ENCODE results near the gene ANTXR1. TPM values are rescaled to one million over a fixed set of nuclear protein-coding genes. Genes with fewer than 3 reads are reported as not detected.

The ANTXR1 gene
- total RNA-seq, 1 donor from 2014 or later: 54.3 TPM

- ATAC-seq (no peak), DNase-seq (no peak)
- intact Hi-C loops (cut with DNase I): no loop called here
- peaks cover 20% of the 10 kb centered on the region for H3K4me1 ChIP-seq
- H3K36me3 ChIP-seq: no peaks in the 10 kb centered on the region
- H3K4me3 ChIP-seq: no peak overlapping the region
- no peaks in the 10 kb centered on the region for H3K27me3 ChIP-seq (ENCODE audit: low read depth)
- no peaks in the 10 kb centered on the region for H3K9me3 ChIP-seq
- H3K27ac ChIP-seq: no peak overlapping the region
- TF ChIP-seq, protein P1, sequence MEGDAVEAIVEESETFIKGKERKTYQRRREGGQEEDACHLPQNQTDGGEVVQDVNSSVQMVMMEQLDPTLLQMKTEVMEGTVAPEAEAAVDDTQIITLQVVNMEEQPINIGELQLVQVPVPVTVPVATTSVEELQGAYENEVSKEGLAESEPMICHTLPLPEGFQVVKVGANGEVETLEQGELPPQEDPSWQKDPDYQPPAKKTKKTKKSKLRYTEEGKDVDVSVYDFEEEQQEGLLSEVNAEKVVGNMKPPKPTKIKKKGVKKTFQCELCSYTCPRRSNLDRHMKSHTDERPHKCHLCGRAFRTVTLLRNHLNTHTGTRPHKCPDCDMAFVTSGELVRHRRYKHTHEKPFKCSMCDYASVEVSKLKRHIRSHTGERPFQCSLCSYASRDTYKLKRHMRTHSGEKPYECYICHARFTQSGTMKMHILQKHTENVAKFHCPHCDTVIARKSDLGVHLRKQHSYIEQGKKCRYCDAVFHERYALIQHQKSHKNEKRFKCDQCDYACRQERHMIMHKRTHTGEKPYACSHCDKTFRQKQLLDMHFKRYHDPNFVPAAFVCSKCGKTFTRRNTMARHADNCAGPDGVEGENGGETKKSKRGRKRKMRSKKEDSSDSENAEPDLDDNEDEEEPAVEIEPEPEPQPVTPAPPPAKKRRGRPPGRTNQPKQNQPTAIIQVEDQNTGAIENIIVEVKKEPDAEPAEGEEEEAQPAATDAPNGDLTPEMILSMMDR (IDR thresholded peaks at IDR 0.05): no peak
Measured at GRCh38 chr2:69057660-69058059, 44.7 kb downstream of the ANTXR1 start.

GRCh38 chr2:69059731-69060290, 46.8 kb downstream of the ANTXR1 start:
- TF ChIP-seq, protein P1 (IDR thresholded peaks at IDR 0.05): no peak
- peaks cover 20% of the 10 kb centered on the region for H3K4me1 ChIP-seq
- H3K36me3 ChIP-seq: no peaks in the 10 kb centered on the region
- H3K4me3 ChIP-seq: no peak overlapping the region
- no peak overlapping the region for H3K27ac ChIP-seq
- no peaks in the 10 kb centered on the region for H3K27me3 ChIP-seq (ENCODE audit: low read depth)
- ATAC-seq (no peak), DNase-seq (no peak)
- intact Hi-C loops (cut with DNase I): no loop called here
- H3K9me3 ChIP-seq: no peaks in the 10 kb centered on the region

DNA sequence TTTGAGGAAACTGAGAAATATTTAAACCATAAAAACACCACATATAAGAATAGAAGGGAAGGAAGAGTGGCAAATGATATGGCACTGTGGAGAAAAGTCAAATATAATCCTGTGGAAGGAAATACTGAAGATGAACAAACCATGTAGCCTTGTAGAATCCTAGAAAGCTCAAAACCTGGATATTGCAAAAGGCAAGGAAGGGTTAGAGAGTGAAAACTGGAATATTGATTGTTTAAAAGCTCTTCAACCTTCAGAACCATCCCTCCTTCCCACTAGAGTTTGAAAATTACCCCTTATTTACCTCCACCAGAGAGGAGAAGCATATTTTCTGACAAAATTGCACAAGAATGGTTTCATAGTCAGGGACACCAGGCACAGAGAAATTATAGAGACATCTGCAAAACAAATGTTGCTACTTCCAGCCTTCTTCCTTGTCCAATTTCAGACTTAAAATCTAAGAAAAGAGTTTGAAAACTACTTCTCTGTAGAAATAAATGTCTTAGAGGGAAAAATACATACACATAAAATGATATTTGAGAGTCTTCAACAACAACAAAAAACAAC, 48.0 kb downstream of the ANTXR1 start:
- intact Hi-C loops (cut with DNase I): no loop called here
- Histone ChIP-seq H3K9me3 (no peaks in the 10 kb centered on the region), H3K36me3 (no peaks in the 10 kb centered on the region), H3K27ac (no peak overlapping the region), H3K27me3 (ENCODE audit: low read depth) (no peaks in the 10 kb centered on the region), H3K4me1 (peaks cover 20% of the 10 kb centered on the region), H3K4me3 (no peak overlapping the region)
- ATAC-seq: no peak
- TF ChIP-seq, protein P1 (IDR thresholded peaks at IDR 0.05): no peak
- no peak for DNase-seq

DNA sequence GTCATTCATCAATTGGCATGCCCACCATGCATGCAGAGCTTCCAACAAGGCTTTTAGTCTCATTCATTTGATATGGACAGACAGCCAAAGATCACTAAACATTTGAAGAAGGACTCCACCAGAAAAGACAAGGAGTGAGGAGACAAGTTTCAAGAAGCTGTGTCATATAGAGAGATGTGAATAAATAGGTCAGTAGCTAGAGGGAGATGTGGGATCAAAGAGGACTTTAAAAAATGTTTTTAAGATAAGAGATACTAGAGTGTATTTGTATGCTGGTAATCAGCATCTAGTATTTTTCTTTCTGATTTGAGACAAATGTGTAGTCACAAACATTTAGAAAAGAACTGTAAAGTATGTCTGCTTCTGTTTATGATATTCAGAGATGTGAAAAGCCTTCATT, 48.5 kb downstream of the ANTXR1 start:
- ATAC-seq: no peak
- Histone ChIP-seq H3K36me3 (no peaks in the 10 kb centered on the region), H3K4me3 (no peak overlapping the region), H3K9me3 (no peaks in the 10 kb centered on the region), H3K4me1 (peaks cover 20% of the 10 kb centered on the region), H3K27me3 (ENCODE audit: low read depth) (no peaks in the 10 kb centered on the region), H3K27ac (no peak overlapping the region)
- TF ChIP-seq, protein P1 (IDR thresholded peaks at IDR 0.05): no peak
- intact Hi-C loops (cut with DNase I): no loop called here
- DNase-seq: no peak

DNA sequence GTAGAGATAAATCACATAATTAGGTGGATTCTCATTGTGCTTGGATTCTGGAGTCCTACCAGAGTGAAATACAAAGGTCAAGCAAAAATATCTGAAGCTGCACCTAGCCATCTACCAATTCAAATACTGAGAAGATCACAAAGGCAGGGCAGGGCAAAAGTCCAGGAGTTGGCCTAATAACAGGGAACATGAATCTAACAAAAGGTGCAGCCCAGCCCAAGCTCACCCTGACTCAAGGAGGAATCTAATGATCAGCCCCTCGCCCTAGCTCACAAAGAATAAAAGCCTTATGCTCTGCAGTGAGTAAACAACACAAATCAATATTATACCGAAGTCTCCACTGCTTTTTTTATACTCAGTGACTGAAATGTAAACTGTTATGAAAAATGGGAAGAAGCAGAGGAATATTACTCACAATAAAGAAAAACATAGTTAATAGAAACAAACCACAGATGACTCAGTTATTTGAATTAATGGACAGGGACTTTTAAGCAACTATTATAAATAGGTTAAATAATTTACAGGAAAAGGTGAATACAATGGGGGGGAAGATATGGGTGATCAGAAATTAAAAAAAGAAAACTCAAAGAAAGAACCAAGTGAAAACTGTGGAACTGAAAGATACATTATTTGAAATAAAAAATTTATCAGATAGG, 49.5 kb downstream of the ANTXR1 start:
- DNase-seq (no peak), ATAC-seq (no peak)
- TF ChIP-seq, protein P1 (IDR thresholded peaks at IDR 0.05): no peak
- H3K36me3 ChIP-seq: no peaks in the 10 kb centered on the region
- intact Hi-C loops (cut with DNase I): no loop called here
- no peaks in the 10 kb centered on the region for H3K27me3 ChIP-seq (ENCODE audit: low read depth)
- peaks cover 15% of the 10 kb centered on the region for H3K4me1 ChIP-seq
- no peak overlapping the region for H3K27ac ChIP-seq
- no peak overlapping the region for H3K4me3 ChIP-seq
- no peaks in the 10 kb centered on the region for H3K9me3 ChIP-seq

All from lower lobe of right lung (tissue), 2 donors.